HG03354 (cell line): ENCODE results near the gene SLC35B4.
"Not testable (repeated sequence)": the region's sequence is repeated elsewhere in the genome, so short reads cannot be mapped to it uniquely, and the experiment has no call there.

Source experiments
- ATAC-seq: cut with Tn5 transposase; IDR thresholded peaks from one replicate; pipeline ENCODE4 v1.9.1; 2021; ENCODE audit warnings: mild to moderate bottlenecking; ENCODE audit not compliant: unreplicated experiment, poor library complexity, severe bottlenecking

The SLC35B4 gene

GRCh38 chr7:134298902-134299683, 17.6 kb downstream of the SLC35B4 start:
- peak; percentile 84 for ATAC-seq

- ATAC-seq: no peak
Measured at GRCh38 chr7:134297489-134297888, 19.2 kb downstream of the SLC35B4 start.

GRCh38 chr7:134295982-134296381, 20.7 kb downstream of the SLC35B4 start:
- not testable (repeated sequence) for ATAC-seq

- peak; percentile 100 for ATAC-seq
Measured at GRCh38 chr7:134293002-134293740, 23.6 kb downstream of the SLC35B4 start.

GRCh38 chr7:134290286-134290685, 26.4 kb downstream of the SLC35B4 start:
- ATAC-seq: no peak

GRCh38 chr7:134289841-134290240, 26.9 kb downstream of the SLC35B4 start:
- no peak for ATAC-seq

- no peak for ATAC-seq
Measured at GRCh38 chr7:134289423-134289822, 27.3 kb downstream of the SLC35B4 start.

GRCh38 chr7:134287916-134288659, 28.6 kb downstream of the SLC35B4 start:
- ATAC-seq: no peak

- ATAC-seq: no peak
Measured at GRCh38 chr7:134284952-134285351, 31.8 kb downstream of the SLC35B4 start.

- no peak for ATAC-seq
Measured at GRCh38 chr7:134284011-134284410, 32.7 kb downstream of the SLC35B4 start.

GRCh38 chr7:134280508-134280907, 36.2 kb downstream of the SLC35B4 start:
- ATAC-seq: no peak

- ATAC-seq: no peak
Measured at GRCh38 chr7:134279898-134280297, 36.8 kb downstream of the SLC35B4 start.

- no peak for ATAC-seq
Measured at GRCh38 chr7:134279336-134279735, 37.4 kb downstream of the SLC35B4 start.

GRCh38 chr7:134278502-134279153, 38.1 kb downstream of the SLC35B4 start:
- ATAC-seq: no peak

GRCh38 chr7:134276951-134277350, 39.8 kb downstream of the SLC35B4 start:
- no peak for ATAC-seq

- ATAC-seq: no peak
Measured at GRCh38 chr7:134262322-134262721, 54.4 kb downstream of the SLC35B4 start.

- ATAC-seq: no peak
Measured at GRCh38 chr7:134255814-134256213, 60.9 kb downstream of the SLC35B4 start.

GRCh38 chr7:134254311-134254710, 62.4 kb downstream of the SLC35B4 start:
- no peak for ATAC-seq

- no peak for ATAC-seq
Measured at GRCh38 chr7:134248196-134248595, 68.5 kb downstream of the SLC35B4 start.

GRCh38 chr7:134246761-134247160, 70.0 kb downstream of the SLC35B4 start:
- ATAC-seq: no peak
